Common myeloid progenitor, CD34-positive (primary cell): ENCODE results near the gene CDH23.

Experiments used
- CTCF ChIA-PET: fragments of 350-600 bp; sonication (Branson Sonifier 250); formaldehyde crosslinking; loops from one replicate; lab custom pipeline; 2021; ENCODE audit warnings: antibody characterized with exemption; lab: Charles Lee
- POLR2A ChIA-PET: fragments of 350-600 bp; sonication (Branson Sonifier 250); formaldehyde crosslinking; loops from one replicate; lab custom pipeline; 2021; ENCODE audit warnings: antibody characterized with exemption; lab: Charles Lee
- DNase-seq, 3 donors: peaks; one replicate each; pipeline versions ENCODE4 v3.0.0 to v3.0.0-alpha.2; 2013
- H3K27ac ChIP-seq, 2 experiments: 1 replicate in 1 of 2; 2 replicates in 1 of 2; pipeline ENCODE4 v1.7.0; 2013; ENCODE audit warnings: inconsistent platforms in 2 of 2, low read length in 2 of 2, mild to moderate bottlenecking in 2 of 2, low read depth in 1 of 2, moderate library complexity in 1 of 2; ENCODE audit not compliant: severe bottlenecking in 2 of 2, insufficient read depth in 1 of 2, poor library complexity in 1 of 2
- H3K27me3 ChIP-seq, 5 experiments: replicated peaks in 2 of 5; 1 replicate in 3 of 5; 2 replicates in 2 of 5; pipeline versions ENCODE4 v1.6.1 to v1.7.0; 2013; ENCODE audit warnings: low read length in 4 of 5, mild to moderate bottlenecking in 2 of 5, moderate library complexity in 2 of 5, inconsistent platforms in 1 of 5; ENCODE audit not compliant: insufficient read depth in 5 of 5, control insufficient read depth in 4 of 5
- H3K36me3 ChIP-seq, 4 experiments: 1 replicate in 2 of 4; 2 replicates in 2 of 4; pipeline versions ENCODE4 v1.6.1 to v1.7.0; 2013; ENCODE audit warnings: low read length in 3 of 4, control low read depth in 1 of 4, mild to moderate bottlenecking in 1 of 4; ENCODE audit not compliant: control insufficient read depth in 4 of 4, insufficient read depth in 4 of 4
- H3K4me1 ChIP-seq, 4 experiments: 1 replicate in 3 of 4; 2 replicates in 1 of 4; pipeline versions ENCODE4 v1.6.1 to v1.7.1; 2013; ENCODE audit warnings: low read length in 3 of 4, mild to moderate bottlenecking in 3 of 4, control low read depth in 1 of 4, inconsistent platforms in 1 of 4, moderate library complexity in 1 of 4; ENCODE audit not compliant: control insufficient read depth in 4 of 4, insufficient read depth in 4 of 4; ENCODE audit errors: control extremely low read depth in 1 of 4
- H3K4me3 ChIP-seq, 7 experiments: 1 replicate in 4 of 7; 2 replicates in 3 of 7; pipeline versions ENCODE4 v1.5.1 to v1.7.0; 2013; ENCODE audit warnings: mild to moderate bottlenecking in 7 of 7, low read length in 6 of 7, moderate library complexity in 6 of 7, inconsistent platforms in 2 of 7, low read depth in 2 of 7, control low read depth in 1 of 7; ENCODE audit not compliant: insufficient read depth in 4 of 7, control insufficient read depth in 1 of 7; ENCODE audit errors: extremely low read depth in 1 of 7
- H3K9me3 ChIP-seq, 5 experiments: 1 replicate in 4 of 5; 2 replicates in 1 of 5; pipeline versions ENCODE4 v1.6.1 to v1.7.1; 2013; ENCODE audit warnings: low read length in 4 of 5, mild to moderate bottlenecking in 2 of 5, inconsistent platforms in 1 of 5, low read depth in 1 of 5, moderate library complexity in 1 of 5; ENCODE audit not compliant: control insufficient read depth in 4 of 5, insufficient read depth in 2 of 5; ENCODE audit errors: control extremely low read depth in 1 of 5
- WGBS: methylation state at CpG from one replicate; pipeline ENCODE4 v1.1.5; 2013; ENCODE audit not compliant: insufficient coverage; 5-methylcytosine and 5-hydroxymethylcytosine counted together

CDH23 gene

DNA sequence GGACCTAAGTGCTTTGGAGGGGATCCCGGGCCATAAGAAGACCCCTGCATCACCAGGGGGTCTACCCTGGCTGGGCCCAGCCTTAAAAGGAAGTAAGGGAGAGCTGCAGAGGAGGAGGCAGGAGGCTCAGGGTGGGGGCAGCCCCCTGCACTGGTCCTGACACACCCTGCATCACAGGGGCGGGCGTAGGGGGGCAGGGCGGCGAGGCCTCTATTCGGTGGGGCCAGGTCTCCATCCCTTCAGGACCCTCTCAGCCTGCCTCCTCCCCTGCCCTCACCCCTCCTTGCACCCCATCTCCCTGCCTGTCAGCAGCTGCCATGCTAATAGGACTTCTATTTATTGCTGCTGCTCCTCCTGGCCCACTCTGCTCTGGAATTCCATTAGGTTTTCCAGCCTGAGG, 221.5 kb downstream of the CDH23 start:
- no peaks in the 10 kb centered on the region for H3K27me3 ChIP-seq

DNA sequence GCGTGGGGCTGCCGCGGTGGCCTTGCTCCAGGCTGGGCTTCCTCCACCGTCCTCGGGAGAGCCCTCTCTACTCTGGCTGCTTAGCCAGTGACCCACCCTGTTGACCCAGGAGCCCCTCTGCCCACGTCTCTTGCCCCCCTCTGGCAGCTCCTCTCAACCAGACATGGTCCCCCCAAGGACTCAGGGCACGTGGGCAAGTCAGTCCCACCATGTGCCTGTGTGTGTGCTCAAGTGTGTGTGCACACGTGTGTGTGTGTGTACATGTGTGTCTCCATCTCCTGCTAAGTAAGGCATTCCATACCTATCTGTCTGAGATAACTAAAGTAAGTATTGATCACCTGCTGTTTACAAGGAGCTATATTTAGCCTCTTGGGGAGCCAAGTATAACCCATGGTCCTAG, 221.9 kb downstream of the CDH23 start:
- CTCF ChIA-PET = interaction anchor here (1.0 to 1.7 kb wide), 2 partner anchors 9 to 10 kb away, joined by 3 to 11 read pairs; no protein-coding TSS in a partner anchor
- 98% methylated on average over 7 of the region's 8 CpGs for WGBS
- no peaks in the 10 kb centered on the region for H3K36me3 ChIP-seq
- no peaks in the 10 kb centered on the region for H3K27me3 ChIP-seq
- peaks cover 0 to 9% (median 6%) of the 10 kb centered on the region in 4 experiments for H3K4me1 ChIP-seq
- H3K9me3 ChIP-seq = no peaks in the 10 kb centered on the region
- no peak overlapping the region for H3K4me3 ChIP-seq
- POLR2A ChIA-PET = no interaction called here
- H3K27ac ChIP-seq = no peak overlapping the region
- no peak for DNase-seq

More for the DNA sequence above, 221.5 kb downstream of the CDH23 start:
- no peaks in the 10 kb centered on the region for H3K9me3 ChIP-seq
- H3K36me3 ChIP-seq = no peaks in the 10 kb centered on the region
- H3K27ac ChIP-seq = no peak overlapping the region
- H3K4me1 ChIP-seq = peaks cover 0 to 9% (median 3%) of the 10 kb centered on the region in 4 experiments
- CTCF ChIA-PET = interaction anchor here (1.0 kb wide), 1 partner anchor 10 kb away, joined by 3 read pairs; no protein-coding TSS in a partner anchor
- H3K4me3 ChIP-seq = no peak overlapping the region
- POLR2A ChIA-PET = no interaction called here
- DNase-seq = no peak
- 92% methylated on average over 2 of the region's 6 CpGs for WGBS

DNA sequence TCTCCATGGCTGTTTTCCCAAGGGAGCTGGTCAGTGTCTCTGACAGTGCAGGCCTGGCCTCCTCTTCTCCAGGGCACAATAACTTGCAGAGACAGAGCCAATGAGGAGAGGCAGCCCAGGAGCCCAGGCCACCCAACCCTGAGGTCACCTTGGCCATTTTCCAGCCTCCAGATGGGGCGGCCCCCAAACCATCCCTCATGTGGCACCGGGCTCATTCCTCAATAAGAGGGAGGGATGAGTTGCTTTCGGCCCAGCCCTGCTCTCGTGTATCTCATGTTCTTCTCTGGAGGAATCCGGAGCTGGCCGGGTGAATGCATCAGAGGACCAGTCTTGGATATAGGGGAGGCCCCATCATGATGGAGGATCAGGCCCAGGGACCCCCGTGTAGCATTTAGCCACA, 223.9 kb downstream of the CDH23 start:
- H3K4me3 ChIP-seq = no peak overlapping the region
- H3K27ac ChIP-seq = no peak overlapping the region
- CTCF ChIA-PET = interaction anchor here (1.7 kb wide), 1 partner anchor 11 kb away, joined by 11 read pairs; no protein-coding TSS in a partner anchor
- H3K9me3 ChIP-seq = no peaks in the 10 kb centered on the region
- DNase-seq = no peak
- POLR2A ChIA-PET = no interaction called here
- 95% methylated on average over 7 of the region's 7 CpGs for WGBS
- peaks cover 0 to 11% (median 7%) of the 10 kb centered on the region in 4 experiments for H3K4me1 ChIP-seq
- no peaks in the 10 kb centered on the region for H3K27me3 ChIP-seq
- no peaks in the 10 kb centered on the region for H3K36me3 ChIP-seq

DNA sequence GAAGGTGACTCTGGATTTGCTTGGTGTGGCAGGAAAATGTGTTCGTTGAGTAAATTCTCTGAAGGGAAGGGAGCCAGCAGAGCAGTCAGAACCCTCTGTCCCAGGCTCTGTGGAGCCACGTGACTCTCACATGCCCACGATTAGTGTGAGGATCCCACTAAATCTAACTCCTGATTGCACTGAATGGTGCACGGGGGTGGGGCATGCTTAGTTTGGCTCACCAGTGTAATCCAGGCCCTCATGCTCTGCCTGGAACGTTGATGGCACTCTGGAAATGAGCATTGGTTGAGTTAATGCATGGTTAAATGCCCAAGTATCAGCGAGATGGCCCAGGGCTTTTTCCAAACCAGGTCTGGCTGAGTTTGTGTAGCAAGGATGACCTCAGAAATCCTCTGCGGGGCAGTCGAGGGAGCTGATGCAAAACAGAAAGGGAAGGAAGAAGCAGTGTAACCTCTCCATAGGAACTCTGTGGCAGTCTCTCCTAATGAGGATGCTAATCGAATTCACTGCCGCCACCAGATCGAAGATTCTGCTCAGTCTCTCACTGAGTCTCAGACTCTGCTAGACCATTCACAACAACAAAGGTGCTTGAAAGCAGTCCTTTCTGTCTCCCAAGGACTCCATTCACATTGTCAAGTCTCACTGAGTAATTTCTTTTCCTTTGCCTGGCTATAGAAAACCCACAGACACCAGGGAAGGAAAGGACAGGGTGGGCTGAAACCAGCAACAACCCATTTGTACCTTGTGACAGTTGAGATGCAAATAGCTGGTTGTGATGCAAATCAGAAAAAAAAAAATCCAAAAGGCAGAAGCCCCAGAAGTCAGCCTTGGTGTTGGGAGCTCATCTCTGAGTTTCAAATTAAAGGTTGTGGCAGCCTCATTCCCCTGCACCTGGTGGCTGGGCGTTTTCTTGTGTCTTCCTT, 224.8 kb downstream of the CDH23 start:
- H3K36me3 ChIP-seq = no peaks in the 10 kb centered on the region
- POLR2A ChIA-PET = no interaction called here
- H3K27me3 ChIP-seq = no peaks in the 10 kb centered on the region
- H3K4me1 ChIP-seq = peaks cover 0 to 11% (median 7%) of the 10 kb centered on the region in 4 experiments
- no peak overlapping the region for H3K27ac ChIP-seq
- H3K4me3 ChIP-seq = no peak overlapping the region
- no peaks in the 10 kb centered on the region for H3K9me3 ChIP-seq
- CTCF ChIA-PET = interaction anchor here (0.6 to 1.9 kb wide), 3 partner anchors 25 to 174 kb away, joined by 3 to 5 read pairs (median 3); no protein-coding TSS in a partner anchor
- WGBS = 76% methylated on average over 11 of the region's 12 CpGs
- DNase-seq = no peak

DNA sequence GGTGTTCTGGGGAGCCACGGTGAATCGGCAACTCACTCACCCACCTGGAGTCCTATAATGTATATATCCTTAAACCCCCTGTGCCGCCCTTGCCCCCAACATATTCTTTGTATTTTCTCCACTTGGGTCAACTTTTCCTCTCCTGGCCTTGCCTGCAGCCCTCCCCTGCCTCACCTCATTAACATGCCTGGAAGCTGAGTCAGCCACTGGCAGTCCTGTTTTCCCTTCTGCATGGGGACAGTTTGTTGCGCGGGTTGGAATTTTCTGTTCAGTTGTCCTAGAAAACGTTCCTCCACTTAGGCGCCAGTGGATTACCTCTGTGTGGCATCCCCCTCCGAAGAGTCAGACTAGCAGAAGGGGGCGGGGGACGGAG, 225.4 kb downstream of the CDH23 start:
- 94% methylated on average over 8 of the region's 10 CpGs for WGBS
- Histone ChIP-seq H3K4me1 (peaks cover 0 to 11% (median 7%) of the 10 kb centered on the region in 4 experiments), H3K27me3 (no peaks in the 10 kb centered on the region), H3K9me3 (no peaks in the 10 kb centered on the region), H3K36me3 (no peaks in the 10 kb centered on the region), H3K4me3 (no peak overlapping the region), H3K27ac (no peak overlapping the region)
- POLR2A ChIA-PET = no interaction called here
- no peak for DNase-seq
- CTCF ChIA-PET = interaction anchor here (0.6 to 1.9 kb wide), 4 partner anchors 12 to 25 kb away, joined by 3 to 5 read pairs (median 4); no protein-coding TSS in a partner anchor

DNA sequence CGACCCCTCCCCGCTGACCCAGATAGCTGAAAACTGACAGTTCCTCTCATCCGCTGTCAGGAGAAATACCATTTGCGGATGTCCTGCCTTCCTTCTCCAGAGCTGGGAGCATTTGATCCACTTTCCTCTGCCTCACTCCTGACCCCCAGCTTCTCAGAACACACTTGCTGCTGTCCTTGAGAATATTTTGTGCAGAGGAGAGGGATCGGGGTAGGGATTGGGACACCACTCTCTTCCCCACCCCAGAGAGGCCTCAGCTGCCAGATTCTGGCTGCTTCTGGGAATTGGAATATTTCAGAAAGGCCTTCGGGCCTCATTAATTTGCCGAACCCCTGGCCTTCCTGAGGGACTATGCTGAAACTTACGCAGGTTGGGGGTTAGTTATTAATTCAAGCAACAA, 225.9 kb downstream of the CDH23 start:
- no peaks in the 10 kb centered on the region for H3K9me3 ChIP-seq
- no peaks in the 10 kb centered on the region for H3K27me3 ChIP-seq
- peaks cover 0 to 11% (median 7%) of the 10 kb centered on the region in 4 experiments for H3K4me1 ChIP-seq
- ChIA-PET POLR2A (interaction anchor here (1.2 to 1.6 kb wide), 2 partner anchors 11 to 30 kb away, joined by 3 read pairs; no protein-coding TSS in a partner anchor), CTCF (interaction anchor here (1.3 to 2.8 kb wide), 6 partner anchors 9 to 306 kb away, joined by 4 to 15 read pairs (median 4); no protein-coding TSS in a partner anchor)
- no peak overlapping the region for H3K4me3 ChIP-seq
- WGBS = 100% methylated on average over 5 of the region's 8 CpGs
- H3K36me3 ChIP-seq = no peaks in the 10 kb centered on the region
- no peak for DNase-seq
- H3K27ac ChIP-seq = no peak overlapping the region
